Keratinocyte (primary cell): ENCODE results near the gene NBL1.

Experiments
- EZH2 ChIP-seq: IDR thresholded peaks from one replicate; pipeline ENCODE4 v1.6.1; 2012; ENCODE audit warnings: inconsistent platforms, mild to moderate bottlenecking, low read length, moderate library complexity
- TF ChIP-seq, protein P1 (sequence below), 3 experiments: IDR thresholded peaks in 1 of 3; conservative IDR thresholded peaks in 1 of 3; optimal IDR thresholded peaks in 1 of 3; 2 replicates in 2 of 3; 3 replicates in 1 of 3; pipeline versions ENCODE3 to v1.5.1; 2011; ENCODE audit warnings: low read length in 3 of 3, mild to moderate bottlenecking in 3 of 3, moderate library complexity in 2 of 3, control low read depth in 1 of 3, inconsistent platforms in 1 of 3; ENCODE audit not compliant: insufficient read depth in 2 of 3; ENCODE audit errors: extremely low read depth in 1 of 3

DNA sequence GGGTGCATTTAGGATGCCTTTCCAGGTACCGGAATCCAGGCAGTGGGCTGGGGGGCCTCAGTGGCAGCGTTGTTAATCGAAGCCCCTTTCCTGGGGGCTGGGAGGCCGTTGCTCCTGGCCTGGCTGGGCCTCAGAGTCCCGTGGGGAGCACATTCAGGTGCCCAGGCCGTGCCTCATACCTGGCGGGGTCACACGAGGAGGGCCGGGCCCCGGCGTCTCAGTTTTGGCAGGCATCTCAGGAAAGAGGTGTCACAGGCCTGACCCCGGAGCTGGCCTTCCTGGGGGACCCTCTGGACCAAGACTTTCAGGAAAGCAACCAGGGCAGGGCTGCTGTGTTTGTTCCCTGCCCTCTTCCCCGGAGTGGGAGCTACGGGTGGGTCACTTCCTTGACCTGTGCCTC, 4.1 kb downstream of the NBL1 start:
- TF ChIP-seq, protein P1, sequence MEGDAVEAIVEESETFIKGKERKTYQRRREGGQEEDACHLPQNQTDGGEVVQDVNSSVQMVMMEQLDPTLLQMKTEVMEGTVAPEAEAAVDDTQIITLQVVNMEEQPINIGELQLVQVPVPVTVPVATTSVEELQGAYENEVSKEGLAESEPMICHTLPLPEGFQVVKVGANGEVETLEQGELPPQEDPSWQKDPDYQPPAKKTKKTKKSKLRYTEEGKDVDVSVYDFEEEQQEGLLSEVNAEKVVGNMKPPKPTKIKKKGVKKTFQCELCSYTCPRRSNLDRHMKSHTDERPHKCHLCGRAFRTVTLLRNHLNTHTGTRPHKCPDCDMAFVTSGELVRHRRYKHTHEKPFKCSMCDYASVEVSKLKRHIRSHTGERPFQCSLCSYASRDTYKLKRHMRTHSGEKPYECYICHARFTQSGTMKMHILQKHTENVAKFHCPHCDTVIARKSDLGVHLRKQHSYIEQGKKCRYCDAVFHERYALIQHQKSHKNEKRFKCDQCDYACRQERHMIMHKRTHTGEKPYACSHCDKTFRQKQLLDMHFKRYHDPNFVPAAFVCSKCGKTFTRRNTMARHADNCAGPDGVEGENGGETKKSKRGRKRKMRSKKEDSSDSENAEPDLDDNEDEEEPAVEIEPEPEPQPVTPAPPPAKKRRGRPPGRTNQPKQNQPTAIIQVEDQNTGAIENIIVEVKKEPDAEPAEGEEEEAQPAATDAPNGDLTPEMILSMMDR (optimal IDR thresholded peaks at IDR 0.05 in 1 of 3, IDR thresholded peaks at IDR 0.05 in 1 of 3, conservative IDR thresholded peaks at IDR 0.05 in 1 of 3; ENCODE audit: extremely low read depth in 1 of 3, insufficient read depth in 2 of 3, low read length in 3 of 3) = no peak
- TF ChIP-seq EZH2 = no peak
